Endometrium (tissue), 2 donors: ENCODE data around the gene CLCN1.

Experiments used
- FAIRE-seq: peaks from 2 replicates; lab custom pipeline; 2012; peaks lifted over from hg19 to GRCh38; lab: Jason Lieb, UNC
- donor health status: control.
- donor health status: control.

CLCN1 gene

GRCh38 chr7:143397710-143398530 is 82.0 kb downstream of the CLCN1 start:
- no peak for FAIRE-seq

- FAIRE-seq = no peak
These were observed 82.7 kb downstream of the CLCN1 start for GRCh38 chr7:143398616-143399015.

GRCh38 chr7:143399151-143399550 is 83.2 kb downstream of the CLCN1 start:
- no peak for FAIRE-seq

GRCh38 chr7:143399642-143400041 is 83.7 kb downstream of the CLCN1 start:
- no peak for FAIRE-seq

GRCh38 chr7:143401265-143401664 is 85.4 kb downstream of the CLCN1 start:
- FAIRE-seq = no peak
